H1 (cell line): Measurements from ENCODE around the gene C19orf44. TPM values are rescaled to one million over a fixed set of nuclear protein-coding genes. Genes with fewer than 3 reads are reported as not detected.

Experiments
- CTCF ChIA-PET: fragments of 300-600 bp; sonication (Branson Sonifier 250); formaldehyde crosslinking; loops from one replicate; lab custom pipeline; 2021; ENCODE audit not compliant: partially characterized antibody; lab: Charles Lee
- POLR2A ChIA-PET: fragments of 300-600 bp; sonication (Branson Sonifier 250); formaldehyde crosslinking; loops from one replicate; lab custom pipeline; 2021; ENCODE audit warnings: inconsistent platforms; ENCODE audit not compliant: partially characterized antibody; lab: Charles Lee
- DNase-seq, 2 experiments: peaks; one replicate each; pipeline versions ENCODE4 v3.0.0 to v3.0.0-alpha.2; 2010 to 2022; ENCODE audit warnings: low spot score in 2 of 2, low read depth in 1 of 2, mixed read lengths in 1 of 2
- FAIRE-seq: peaks from 2 replicates; lab custom pipeline; 2011; peaks lifted over from hg19 to GRCh38; lab: Jason Lieb, UNC
- H2AFZ ChIP-seq: 2 replicates; pipeline ENCODE4 v1.8.1; 2012; ENCODE audit warnings: low read length, inconsistent platforms
- H2AK5ac ChIP-seq: 2 replicates; pipeline ENCODE4 v1.6.1; 2013; ENCODE audit warnings: low read depth, low read length
- H2BK120ac ChIP-seq: replicated peaks from 2 replicates; pipeline ENCODE3; 2013; ENCODE audit warnings: low read depth, low read length, inconsistent platforms
- H2BK12ac ChIP-seq: 2 replicates; pipeline ENCODE4 v1.6.1; 2013; ENCODE audit warnings: low read depth, low read length
- H2BK15ac ChIP-seq: 2 replicates; pipeline ENCODE4 v1.6.1; 2013; ENCODE audit warnings: low read length
- H2BK20ac ChIP-seq: 2 replicates; pipeline ENCODE4 v1.6.1; 2013; ENCODE audit warnings: low read length
- H2BK5ac ChIP-seq: 2 replicates; pipeline ENCODE4 v1.6.1; 2013; ENCODE audit warnings: low read depth, low read length
- H3K14ac ChIP-seq: 2 replicates; pipeline ENCODE4 v1.6.1; 2013; ENCODE audit warnings: inconsistent platforms; ENCODE audit not compliant: insufficient read length
- H3K18ac ChIP-seq: 2 replicates; pipeline ENCODE4 v1.6.1; 2013; ENCODE audit warnings: low read length; ENCODE audit errors: extremely low read depth
- H3K23ac ChIP-seq: 2 replicates; pipeline ENCODE4 v1.6.1; 2013; ENCODE audit warnings: inconsistent platforms; ENCODE audit not compliant: insufficient read length
- H3K23me2 ChIP-seq: 2 replicates; pipeline ENCODE4 v1.6.1; 2013; ENCODE audit warnings: low read depth, low read length
- H3K27ac ChIP-seq: 2 replicates; pipeline ENCODE4 v1.6.1; 2011; ENCODE audit warnings: low read depth, low read length, inconsistent platforms
- H3K27me3 ChIP-seq, 4 experiments: replicated peaks in 1 of 4; 1 replicate in 1 of 4; 2 replicates in 3 of 4; pipeline versions ENCODE4 v1.6.1 to v1.8.1; 2011 to 2013; ENCODE audit warnings: low read length in 3 of 4, mild to moderate bottlenecking in 3 of 4, inconsistent platforms in 2 of 4, mixed read lengths in 2 of 4, moderate library complexity in 1 of 4; ENCODE audit not compliant: control insufficient read depth in 3 of 4, insufficient read depth in 3 of 4; ENCODE audit errors: extremely low read depth in 1 of 4
- H3K36me3 ChIP-seq, 4 experiments: 2 replicates each; pipeline versions ENCODE4 v1.6.1 to v1.8.1; 2011 to 2013; ENCODE audit warnings: mild to moderate bottlenecking in 4 of 4, low read length in 3 of 4, moderate library complexity in 2 of 4, control low read depth in 1 of 4, inconsistent platforms in 1 of 4; ENCODE audit not compliant: insufficient read depth in 4 of 4, control insufficient read depth in 2 of 4
- H3K4ac ChIP-seq: replicated peaks from 2 replicates; pipeline ENCODE3; 2013; ENCODE audit warnings: low read length, low read depth, mixed read lengths, inconsistent platforms; ENCODE audit not compliant: insufficient read length
- H3K4me1 ChIP-seq, 4 experiments: replicated peaks in 1 of 4; 1 replicate in 1 of 4; 2 replicates in 3 of 4; pipeline versions ENCODE4 v1.6.1 to v1.8.1; 2011 to 2013; ENCODE audit warnings: low read length in 3 of 4, inconsistent platforms in 2 of 4, mixed read lengths in 1 of 4; ENCODE audit not compliant: insufficient read depth in 4 of 4, control insufficient read depth in 3 of 4
- H3K4me2 ChIP-seq, 2 experiments: 2 replicates each; pipeline versions ENCODE4 v1.6.1 to v1.8.1; 2011 to 2013; ENCODE audit warnings: low read depth in 2 of 2, low read length in 2 of 2, control low read depth in 1 of 2, inconsistent platforms in 1 of 2, mild to moderate bottlenecking in 1 of 2; ENCODE audit not compliant: insufficient read depth in 1 of 2
- H3K4me3 ChIP-seq, 4 experiments: fragments of 200-600, 300-600 bp in 1 of 4; sonication (generic), shearing (Covaris generic), sonication (Bioruptor Twin) in 1 of 4; 2 replicates each; pipeline versions ENCODE4 v1.5.1 to v1.8.1; 2011 to 2016; ENCODE audit warnings: low read length in 4 of 4, low read depth in 3 of 4, control low read depth in 2 of 4, inconsistent platforms in 2 of 4, mild to moderate bottlenecking in 2 of 4, mixed read lengths in 1 of 4, moderate library complexity in 1 of 4; ENCODE audit not compliant: insufficient read depth in 2 of 4; ENCODE audit errors: extremely low read depth in 1 of 4
- H3K56ac ChIP-seq: replicated peaks from 2 replicates; pipeline ENCODE3; 2013; ENCODE audit warnings: low read depth, mild to moderate bottlenecking, mixed read lengths, low read length, inconsistent platforms; ENCODE audit not compliant: insufficient read length
- H3K79me1 ChIP-seq: 2 replicates; pipeline ENCODE4 v1.6.1; 2013; ENCODE audit warnings: low read depth, low read length, control low read depth
- H3K79me2 ChIP-seq, 2 experiments: 2 replicates each; pipeline versions ENCODE4 v1.6.1 to v1.8.1; 2012 to 2013; ENCODE audit warnings: low read length in 2 of 2, mild to moderate bottlenecking in 2 of 2, inconsistent platforms in 1 of 2; ENCODE audit not compliant: insufficient read depth in 2 of 2, control insufficient read depth in 1 of 2
- H3K9ac ChIP-seq, 4 experiments: replicated peaks in 1 of 4; 1 replicate in 1 of 4; 2 replicates in 3 of 4; pipeline versions ENCODE4 v1.6.1 to v1.8.1; 2011 to 2013; ENCODE audit warnings: low read depth in 3 of 4, low read length in 3 of 4, control low read depth in 2 of 4, mild to moderate bottlenecking in 2 of 4, moderate library complexity in 2 of 4, inconsistent platforms in 1 of 4; ENCODE audit errors: extremely low read depth in 1 of 4
- H3K9me3 ChIP-seq, 2 experiments: 2 replicates each; pipeline versions ENCODE4 v1.6.1 to v1.8.1; 2012 to 2013; ENCODE audit warnings: mild to moderate bottlenecking in 2 of 2, moderate library complexity in 2 of 2, control low read depth in 1 of 2, inconsistent platforms in 1 of 2, low read depth in 1 of 2, low read length in 1 of 2, mixed read lengths in 1 of 2; ENCODE audit not compliant: insufficient read depth in 2 of 2
- H4K20me1 ChIP-seq, 2 experiments: replicated peaks in 1 of 2; 2 replicates each; pipeline versions ENCODE3 to v1.8.1; 2011 to 2013; ENCODE audit warnings: inconsistent platforms in 2 of 2, low read length in 2 of 2, mild to moderate bottlenecking in 1 of 2; ENCODE audit not compliant: insufficient read depth in 2 of 2, control insufficient read depth in 1 of 2
- H4K5ac ChIP-seq: 2 replicates; pipeline ENCODE4 v1.6.1; 2013; ENCODE audit warnings: low read length, low read depth, mixed read lengths, inconsistent platforms; ENCODE audit not compliant: insufficient read length
- H4K8ac ChIP-seq: 2 replicates; pipeline ENCODE4 v1.8.0; 2013; ENCODE audit warnings: mild to moderate bottlenecking, moderate library complexity, low read length, inconsistent platforms; ENCODE audit not compliant: insufficient read depth; ENCODE audit errors: extremely low read depth
- H4K91ac ChIP-seq: replicated peaks from 2 replicates; pipeline ENCODE3; 2013; ENCODE audit warnings: low read length, mixed read lengths, inconsistent platforms; ENCODE audit not compliant: insufficient read length
- CBX8 ChIP-seq: fragments of 300-800, 300-1000 bp; sonication (generic); IDR thresholded peaks from 2 replicates; pipeline ENCODE4 v1.7.1; 2016; ENCODE audit warnings: low read depth, low read length, borderline replicate concordance
- EP300 ChIP-seq, 2 experiments: IDR thresholded peaks; 1 replicate in 1 of 2; 2 replicates in 1 of 2; pipeline ENCODE4 v1.6.1; 2011 to 2012; ENCODE audit warnings: low read depth in 2 of 2, low read length in 2 of 2, mild to moderate bottlenecking in 2 of 2, borderline replicate concordance in 1 of 2, inconsistent platforms in 1 of 2, moderate library complexity in 1 of 2
- KDM1A ChIP-seq: fragments of 200-600, 300-600 bp; sonication (generic); IDR thresholded peaks from 2 replicates; pipeline ENCODE4 v1.7.1; 2016; ENCODE audit warnings: mild to moderate bottlenecking, low read length, borderline replicate concordance
- KDM4A ChIP-seq: IDR thresholded peaks from one replicate; pipeline ENCODE4 v1.7.1; 2012; ENCODE audit warnings: low read depth, mild to moderate bottlenecking, moderate library complexity, low read length, inconsistent platforms; ENCODE audit not compliant: severe bottlenecking
- KDM5A ChIP-seq: fragments of 200-600 bp; IDR thresholded peaks from 2 replicates; pipeline ENCODE4 v1.7.1; 2012; ENCODE audit warnings: mild to moderate bottlenecking, low read length, inconsistent platforms, mixed read lengths
- POU5F1 ChIP-seq: IDR thresholded peaks from 2 replicates; pipeline ENCODE4 v1.6.1; 2011; ENCODE audit warnings: low read depth, mild to moderate bottlenecking, low read length, moderate library complexity
- SAP30 ChIP-seq: fragments of 300-600 bp; sonication (generic); IDR thresholded peaks from 2 replicates; pipeline ENCODE4 v1.7.1; 2012; ENCODE audit warnings: low read length, moderate library complexity, mild to moderate bottlenecking, inconsistent platforms; ENCODE audit not compliant: insufficient read depth, insufficient replicate concordance
- SIN3A ChIP-seq, 2 experiments: IDR thresholded peaks in 1 of 2; conservative IDR thresholded peaks in 1 of 2; 2 replicates each; pipeline ENCODE4 v1.6.1; 2011 to 2012; ENCODE audit warnings: low read length in 2 of 2, improper control_type of control experiment in 1 of 2, low read depth in 1 of 2, mild to moderate bottlenecking in 1 of 2
- SP2 ChIP-seq: IDR thresholded peaks from 2 replicates; pipeline ENCODE4 v1.6.1; 2012; ENCODE audit warnings: mild to moderate bottlenecking, low read length, inconsistent platforms
- SUZ12 ChIP-seq: fragments of 200-600 bp; sonication (generic); IDR thresholded peaks from 2 replicates; pipeline ENCODE4 v1.6.1; 2012; ENCODE audit warnings: mild to moderate bottlenecking, inconsistent platforms, low read length, moderate library complexity, mixed read lengths
- WGBS, 2 experiments: shearing (Covaris generic) in 1 of 2; methylation state at CpG; one replicate each; pipeline versions ENCODE4 v1.1.6 to v1.1.7; 2013 to 2015; ENCODE audit warnings: low lambda C conversion rate in 2 of 2, mixed read lengths in 2 of 2, inconsistent platforms in 1 of 2, low coverage in 1 of 2, missing lambda C conversion rate in 1 of 2; ENCODE audit not compliant: insufficient replicate concordance in 2 of 2, insufficient coverage in 1 of 2, insufficient read length in 1 of 2; ENCODE audit errors: extremely low coverage in 1 of 2, missing lambda C conversion rate in 1 of 2; 5-methylcytosine and 5-hydroxymethylcytosine counted together
- polyA plus RNA-seq, 7 experiments: library from polyadenylated mRNA; depleted of rRNA in 3 of 7; stranded (reverse) in 5 of 7; unstranded in 2 of 7; fragments of >200 nt in 5 of 7; fragments of 200-250 nt in 2 of 7; gene quantifications; 1 replicate in 5 of 7; 2 replicates in 1 of 7; 4 replicates in 1 of 7; pipeline versions ENCODE4 v1.2.1 to v1.2.3, GENCODE V29; 2011 to 2013; ENCODE audit warnings: missing spikeins in 2 of 7, mixed read lengths in 2 of 7
- total RNA-seq: library from RNA; stranded (reverse); fragmentation: NEBNext Ultra II Directional; extraction: Animal tissue kit (Norgen Biotek cat#: 25700); gene quantifications from 2 replicates; pipeline ENCODE4 v1.2.1, GENCODE V29; 2021
- TF ChIP-seq, protein P1 (sequence below): IDR thresholded peaks from 2 replicates; pipeline ENCODE4 v1.6.1; 2011; ENCODE audit warnings: low read depth, mild to moderate bottlenecking, low read length; ENCODE audit not compliant: insufficient read depth

Gene C19orf44
- total and polyA plus RNA-seq, 2 of the 8 experiments (the other 6 are each of a cell fraction or from before 2014, with no cell fraction given), result 2.1 to 4.5 TPM

GRCh38 chr19:16460454-16460853 lies 35.7 kb upstream of the C19orf44 start:
- WGBS, 2 experiments, result 85% methylated on average over 8 of the region's 8 CpGs; no CpG with 5 or more reads in 1 of the 2 experiments
- H3K79me1 ChIP-seq, result peaks cover 38% of the 10 kb centered on the region
- H3K4me2 ChIP-seq, result no peak overlapping the region
- H4K91ac ChIP-seq, result no peak overlapping the region
- ChIA-PET CTCF (no interaction called here), POLR2A (interaction anchor here (1.0 kb wide), 1 partner anchor 7 kb away, joined by 3 read pairs; no protein-coding TSS in a partner anchor)
- FAIRE-seq (no peak), DNase-seq (no peak)
- no peak overlapping the region for H3K23ac ChIP-seq
- H3K4me3 ChIP-seq, result no peak overlapping the region
- H2BK12ac ChIP-seq, result no peak overlapping the region
- no peaks in the 10 kb centered on the region for H3K27me3 ChIP-seq
- no peak overlapping the region for H2AK5ac ChIP-seq
- peaks cover 9 to 94% of the 10 kb centered on the region in 2 experiments for H3K79me2 ChIP-seq
- no peak overlapping the region for H2BK15ac ChIP-seq
- H3K4ac ChIP-seq, result no peak overlapping the region
- H4K5ac ChIP-seq, result no peak overlapping the region
- H3K9me3 ChIP-seq, result no peaks in the 10 kb centered on the region
- H4K20me1 ChIP-seq, result peaks cover 21 to 38% of the 10 kb centered on the region in 2 experiments
- no peak overlapping the region for H3K56ac ChIP-seq
- peaks cover 2% of the 10 kb centered on the region; the same call in 1 of the 2 replicates for H3K23me2 ChIP-seq
- no peak overlapping the region for H4K8ac ChIP-seq
- H3K14ac ChIP-seq, result no peak overlapping the region
- H2BK120ac ChIP-seq, result no peak overlapping the region
- no peaks in the 10 kb centered on the region for H3K36me3 ChIP-seq
- no peak overlapping the region for H2BK5ac ChIP-seq
- no peak overlapping the region for H2AFZ ChIP-seq
- no peak overlapping the region for H2BK20ac ChIP-seq
- H3K4me1 ChIP-seq, result peaks cover 12 to 29% (median 18%) of the 10 kb centered on the region in 4 experiments
- H3K9ac ChIP-seq, result no peak overlapping the region
- no peak overlapping the region for H3K27ac ChIP-seq
- H3K18ac ChIP-seq, result no peak overlapping the region
- TF ChIP-seq EP300 (IDR thresholded peaks at IDR 0.05; ENCODE audit: borderline replicate concordance in 1 of 2, low read depth in 2 of 2, low read length in 2 of 2) (no peak), KDM5A (no peak), KDM4A (no peak), SAP30 (no peak), SUZ12 (no peak), SIN3A (conservative IDR thresholded peaks at IDR 0.05 in 1 of 2, IDR thresholded peaks at IDR 0.05 in 1 of 2; ENCODE audit: low read depth in 1 of 2, low read length in 2 of 2) (no peak), SP2 (no peak), KDM1A (no peak), POU5F1 (no peak), CBX8 (no peak)
- TF ChIP-seq, protein P1, sequence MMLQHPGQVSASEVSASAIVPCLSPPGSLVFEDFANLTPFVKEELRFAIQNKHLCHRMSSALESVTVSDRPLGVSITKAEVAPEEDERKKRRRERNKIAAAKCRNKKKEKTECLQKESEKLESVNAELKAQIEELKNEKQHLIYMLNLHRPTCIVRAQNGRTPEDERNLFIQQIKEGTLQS, result no peak
